Astrocyte (in vitro differentiated cells and primary cell): ENCODE results near the gene STT3B. TPM values are rescaled to one million over a fixed set of nuclear protein-coding genes. Genes with fewer than 3 reads are reported as not detected.

Experiments used
- DNase-seq: peaks from one replicate; pipeline ENCODE4 v3.0.0-alpha.2; 2010; ENCODE audit warnings: low read depth
- FAIRE-seq: peaks from 2 replicates; lab custom pipeline; 2011; peaks lifted over from hg19 to GRCh38; lab: Jason Lieb, UNC
- H2AFZ ChIP-seq: 2 replicates; pipeline ENCODE4 v1.6.0; 2012; ENCODE audit warnings: low read depth, low read length, inconsistent platforms
- H3K27ac ChIP-seq: 2 replicates; pipeline ENCODE4 v1.5.1; 2011; ENCODE audit warnings: low read depth, low read length, inconsistent platforms
- H3K27me3 ChIP-seq: 2 replicates; pipeline ENCODE4 v1.6.0; 2011; ENCODE audit warnings: low read length, inconsistent platforms; ENCODE audit not compliant: insufficient read depth
- H3K36me3 ChIP-seq: 2 replicates; pipeline ENCODE4 v1.5.1; 2011; ENCODE audit warnings: low read length, inconsistent platforms; ENCODE audit not compliant: insufficient read depth
- H3K4me1 ChIP-seq: 2 replicates; pipeline ENCODE4 v1.5.1; 2011; ENCODE audit warnings: low read length, inconsistent platforms; ENCODE audit not compliant: insufficient read depth
- H3K4me2 ChIP-seq: 2 replicates; pipeline ENCODE4 v1.6.0; 2012; ENCODE audit warnings: low read length, inconsistent platforms
- H3K4me3 ChIP-seq: 2 replicates; pipeline ENCODE4 v1.5.1; 2011; ENCODE audit warnings: low read depth, mild to moderate bottlenecking, low read length, inconsistent platforms; ENCODE audit not compliant: insufficient read depth
- H3K79me2 ChIP-seq: 2 replicates; pipeline ENCODE4 v1.6.0; 2012; ENCODE audit warnings: mild to moderate bottlenecking, low read length, inconsistent platforms; ENCODE audit not compliant: insufficient read depth
- H3K9ac ChIP-seq: 2 replicates; pipeline ENCODE4 v1.6.0; 2012; ENCODE audit warnings: mild to moderate bottlenecking, low read length, inconsistent platforms
- H3K9me3 ChIP-seq: 2 replicates; pipeline ENCODE4 v1.5.1; 2012; ENCODE audit warnings: low read depth, mild to moderate bottlenecking, low read length, inconsistent platforms; ENCODE audit not compliant: insufficient read depth
- H4K20me1 ChIP-seq: 2 replicates; pipeline ENCODE4 v1.6.0; 2012; ENCODE audit warnings: low read length, inconsistent platforms; ENCODE audit not compliant: insufficient read depth
- H3K27ac Mint-ChIP-seq: one replicate; pipeline ENCODE4 v1.8.0; 2021; ENCODE audit warnings: mild to moderate bottlenecking, mixed read lengths; ENCODE audit not compliant: unreplicated experiment
- H3K27me3 Mint-ChIP-seq: one replicate; pipeline ENCODE4 v1.8.0; 2021; ENCODE audit warnings: low read depth, mixed read lengths; ENCODE audit not compliant: unreplicated experiment
- H3K36me3 Mint-ChIP-seq: one replicate; pipeline ENCODE4 v1.8.0; 2021; ENCODE audit warnings: low read depth, mixed read lengths; ENCODE audit not compliant: unreplicated experiment
- H3K4me1 Mint-ChIP-seq: one replicate; pipeline ENCODE4 v1.8.0; 2021; ENCODE audit warnings: low read depth, mixed read lengths; ENCODE audit not compliant: unreplicated experiment
- H3K4me3 Mint-ChIP-seq: one replicate; pipeline ENCODE4 v1.8.0; 2021; ENCODE audit warnings: mild to moderate bottlenecking, moderate library complexity, mixed read lengths; ENCODE audit not compliant: unreplicated experiment
- H3K9me3 Mint-ChIP-seq: one replicate; pipeline ENCODE4 v1.8.0; 2021; ENCODE audit warnings: mild to moderate bottlenecking, mixed read lengths; ENCODE audit not compliant: unreplicated experiment
- CTCF ChIP-seq: IDR thresholded peaks from 2 replicates; pipeline ENCODE4 v1.5.1; 2011; ENCODE audit warnings: low read depth, mild to moderate bottlenecking, inconsistent platforms, low read length, moderate library complexity; ENCODE audit not compliant: insufficient read depth
- EZH2 ChIP-seq: IDR thresholded peaks from 2 replicates; pipeline ENCODE4 v1.6.1; 2012; ENCODE audit warnings: mild to moderate bottlenecking, low read length, inconsistent platforms; ENCODE audit not compliant: insufficient read depth
- total RNA-seq: library from RNA; stranded (reverse); gene quantifications from 2 replicates; pipeline ENCODE4 v1.2.1, GENCODE V29; 2021

The STT3B gene
- total RNA-seq, 1 donor from 2014 or later, result 156 TPM

GRCh38 chr3:31562525-31562924 is 29.8 kb downstream of the STT3B start:
- Histone ChIP-seq H3K79me2 (peaks cover 99% of the 10 kb centered on the region), H4K20me1 (peaks cover 93% of the 10 kb centered on the region), H3K4me1 (no peaks in the 10 kb centered on the region), H3K36me3 (no peaks in the 10 kb centered on the region), H3K27ac (no peak overlapping the region), H3K4me2 (no peak overlapping the region), H3K9ac (no peak overlapping the region), H3K9me3 (no peaks in the 10 kb centered on the region), H2AFZ (no peak overlapping the region), H3K27me3 (no peaks in the 10 kb centered on the region), H3K4me3 (no peak overlapping the region)
- Mint-ChIP-seq H3K36me3 (peaks cover 3% of the 10 kb centered on the region), H3K4me1 (peaks cover 24% of the 10 kb centered on the region), H3K27ac (no peak overlapping the region), H3K9me3 (no peaks in the 10 kb centered on the region), H3K27me3 (no peaks in the 10 kb centered on the region), H3K4me3 (no peak overlapping the region)
- no peak for TF ChIP-seq EZH2
- no peak for TF ChIP-seq CTCF
- DNase-seq (no peak), FAIRE-seq (no peak)

- Histone ChIP-seq H3K27ac (no peak overlapping the region), H3K27me3 (no peaks in the 10 kb centered on the region), H3K4me3 (no peak overlapping the region), H3K4me1 (no peaks in the 10 kb centered on the region), H3K4me2 (peak overlapping the region; percentile 14), H3K36me3 (no peaks in the 10 kb centered on the region), H3K9me3 (no peaks in the 10 kb centered on the region), H4K20me1 (peaks cover 89% of the 10 kb centered on the region), H3K79me2 (peaks cover 100% of the 10 kb centered on the region), H2AFZ (no peak overlapping the region), H3K9ac (no peak overlapping the region)
- FAIRE-seq (no peak), DNase-seq (peak; percentile 50)
- H3K36me3 Mint-ChIP-seq, result peaks cover 3% of the 10 kb centered on the region
- H3K4me3 Mint-ChIP-seq, result no peak overlapping the region
- H3K27ac Mint-ChIP-seq, result no peak overlapping the region
- H3K9me3 Mint-ChIP-seq, result no peaks in the 10 kb centered on the region
- peaks cover 18% of the 10 kb centered on the region for H3K4me1 Mint-ChIP-seq
- H3K27me3 Mint-ChIP-seq, result no peaks in the 10 kb centered on the region
- no peak for TF ChIP-seq EZH2
- TF ChIP-seq CTCF, result no peak
Measured at GRCh38 chr3:31565288-31565687, 32.6 kb downstream of the STT3B start.

- Histone ChIP-seq H3K4me1 (no peaks in the 10 kb centered on the region), H3K27ac (no peak overlapping the region), H3K9ac (no peak overlapping the region), H3K4me3 (no peak overlapping the region), H3K9me3 (no peaks in the 10 kb centered on the region), H3K27me3 (no peaks in the 10 kb centered on the region), H3K36me3 (no peaks in the 10 kb centered on the region), H4K20me1 (peaks cover 90% of the 10 kb centered on the region), H2AFZ (no peak overlapping the region), H3K79me2 (peaks cover 97% of the 10 kb centered on the region), H3K4me2 (no peak overlapping the region)
- Mint-ChIP-seq H3K4me3 (no peak overlapping the region), H3K27me3 (no peaks in the 10 kb centered on the region), H3K9me3 (no peaks in the 10 kb centered on the region), H3K36me3 (no peaks in the 10 kb centered on the region), H3K4me1 (peaks cover 15% of the 10 kb centered on the region), H3K27ac (no peak overlapping the region)
- DNase-seq, result no peak
- TF ChIP-seq CTCF (peak; percentile 37), EZH2 (no peak)
- FAIRE-seq, result no peak
Measured at GRCh38 chr3:31567036-31567435, 34.3 kb downstream of the STT3B start.
